Loucy (cell line): ENCODE measurements around the gene ASB7.
A peak's percentile ranks its signal among the peaks of the same experiment; 100 is the strongest.

Experiments used
- EZH2phosphoT487 ChIP-seq: fragments of 200-600 bp; IDR thresholded peaks from 2 replicates; pipeline ENCODE4 v1.6.1; 2018; ENCODE audit warnings: antibody characterized with exemption, mild to moderate bottlenecking, moderate library complexity, borderline replicate concordance
- TF ChIP-seq, protein P1 (sequence below): fragments of 200-600 bp; sonication (generic); conservative IDR thresholded peaks from 2 replicates; pipeline ENCODE4 v1.5.1; 2014; ENCODE audit warnings: mild to moderate bottlenecking, antibody characterized with exemption, low read length

GRCh38 chr15:100627789-100628395 is 25.5 kb downstream of the ASB7 start:
- TF ChIP-seq, protein P1, sequence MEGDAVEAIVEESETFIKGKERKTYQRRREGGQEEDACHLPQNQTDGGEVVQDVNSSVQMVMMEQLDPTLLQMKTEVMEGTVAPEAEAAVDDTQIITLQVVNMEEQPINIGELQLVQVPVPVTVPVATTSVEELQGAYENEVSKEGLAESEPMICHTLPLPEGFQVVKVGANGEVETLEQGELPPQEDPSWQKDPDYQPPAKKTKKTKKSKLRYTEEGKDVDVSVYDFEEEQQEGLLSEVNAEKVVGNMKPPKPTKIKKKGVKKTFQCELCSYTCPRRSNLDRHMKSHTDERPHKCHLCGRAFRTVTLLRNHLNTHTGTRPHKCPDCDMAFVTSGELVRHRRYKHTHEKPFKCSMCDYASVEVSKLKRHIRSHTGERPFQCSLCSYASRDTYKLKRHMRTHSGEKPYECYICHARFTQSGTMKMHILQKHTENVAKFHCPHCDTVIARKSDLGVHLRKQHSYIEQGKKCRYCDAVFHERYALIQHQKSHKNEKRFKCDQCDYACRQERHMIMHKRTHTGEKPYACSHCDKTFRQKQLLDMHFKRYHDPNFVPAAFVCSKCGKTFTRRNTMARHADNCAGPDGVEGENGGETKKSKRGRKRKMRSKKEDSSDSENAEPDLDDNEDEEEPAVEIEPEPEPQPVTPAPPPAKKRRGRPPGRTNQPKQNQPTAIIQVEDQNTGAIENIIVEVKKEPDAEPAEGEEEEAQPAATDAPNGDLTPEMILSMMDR: peak; percentile 86
- no peak for TF ChIP-seq EZH2phosphoT487
